HG02759 (cell line): ENCODE results near the gene RIPPLY2.
"Not testable (repeated sequence)": the region's sequence is repeated elsewhere in the genome, so short reads cannot be mapped to it uniquely, and the experiment has no call there.

Experiments
- ATAC-seq: cut with Tn5 transposase; IDR thresholded peaks from one replicate; pipeline ENCODE4 v1.9.1; 2021; ENCODE audit warnings: mild to moderate bottlenecking, moderate library complexity; ENCODE audit not compliant: unreplicated experiment

The RIPPLY2 gene

GRCh38 chr6:83853178-83854000 lies at the start of gene RIPPLY2:
Gene RIPPLY2 (plus strand): TSS chr6:83853360. CDS start chr6:83853417, 57 bp downstream.
- peak; percentile 72 for ATAC-seq

DNA sequence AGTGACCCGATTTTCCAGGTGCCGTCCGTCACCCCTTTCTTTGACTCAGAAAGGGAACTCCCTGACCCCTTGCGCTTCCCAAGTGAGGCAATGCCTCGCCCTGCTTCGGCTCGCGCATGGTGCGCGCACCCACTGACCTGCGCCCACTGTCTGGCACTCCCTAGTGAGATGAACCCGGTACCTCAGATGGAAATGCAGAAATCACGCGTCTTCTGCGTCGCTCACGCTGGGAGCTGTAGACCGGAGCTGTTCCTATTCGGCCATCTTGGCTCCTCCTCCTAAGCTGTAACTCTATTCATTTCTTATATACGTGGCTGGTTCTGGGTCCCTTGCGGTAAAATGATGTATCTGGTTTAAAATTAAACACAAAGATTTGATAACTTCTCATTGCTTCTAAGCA lies 49.7 kb upstream of the RIPPLY2 start:
- not testable (repeated sequence) for ATAC-seq

GRCh38 chr6:83804886-83805285 lies 48.3 kb upstream of the RIPPLY2 start:
- no peak for ATAC-seq

DNA sequence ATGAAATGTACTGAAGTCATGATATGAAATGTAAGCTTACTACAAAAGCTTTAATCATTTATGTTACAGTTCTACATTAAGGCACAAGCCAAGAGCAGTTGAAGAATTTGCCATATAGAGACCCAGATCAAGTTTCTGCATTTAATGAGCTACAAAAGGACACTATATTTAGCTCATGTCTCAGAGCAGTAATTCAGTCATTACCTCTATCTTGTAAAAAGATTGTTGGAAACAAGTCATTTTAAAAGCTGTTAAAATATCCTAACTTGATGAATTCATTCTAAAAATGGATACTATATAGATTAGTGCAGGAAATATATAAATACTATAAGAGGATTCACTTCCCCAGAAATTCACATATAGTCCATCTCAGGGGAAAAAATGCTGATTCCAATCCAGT lies 45.2 kb upstream of the RIPPLY2 start:
- ATAC-seq, result no peak

- ATAC-seq, result no peak
Measured at GRCh38 chr6:83808926-83809325, 44.2 kb upstream of the RIPPLY2 start.

DNA sequence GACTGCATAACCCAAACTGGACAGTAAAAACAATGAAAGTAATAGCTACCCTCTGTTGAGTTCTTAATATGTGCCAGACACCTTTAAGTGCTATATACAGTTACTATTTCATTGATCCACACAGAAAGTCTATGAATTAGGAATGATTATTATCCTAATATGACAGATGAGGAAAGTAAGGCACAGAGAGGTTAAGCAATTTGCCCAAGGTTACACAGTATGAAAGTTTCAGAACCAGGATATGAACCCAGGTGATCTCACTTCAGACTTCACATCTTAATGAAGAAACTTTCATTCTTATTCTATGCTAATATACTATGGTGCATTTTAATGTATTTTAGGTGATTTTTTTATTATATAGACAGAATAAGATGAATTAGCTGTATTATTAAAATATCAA lies 40.6 kb upstream of the RIPPLY2 start:
- ATAC-seq, result no peak

DNA sequence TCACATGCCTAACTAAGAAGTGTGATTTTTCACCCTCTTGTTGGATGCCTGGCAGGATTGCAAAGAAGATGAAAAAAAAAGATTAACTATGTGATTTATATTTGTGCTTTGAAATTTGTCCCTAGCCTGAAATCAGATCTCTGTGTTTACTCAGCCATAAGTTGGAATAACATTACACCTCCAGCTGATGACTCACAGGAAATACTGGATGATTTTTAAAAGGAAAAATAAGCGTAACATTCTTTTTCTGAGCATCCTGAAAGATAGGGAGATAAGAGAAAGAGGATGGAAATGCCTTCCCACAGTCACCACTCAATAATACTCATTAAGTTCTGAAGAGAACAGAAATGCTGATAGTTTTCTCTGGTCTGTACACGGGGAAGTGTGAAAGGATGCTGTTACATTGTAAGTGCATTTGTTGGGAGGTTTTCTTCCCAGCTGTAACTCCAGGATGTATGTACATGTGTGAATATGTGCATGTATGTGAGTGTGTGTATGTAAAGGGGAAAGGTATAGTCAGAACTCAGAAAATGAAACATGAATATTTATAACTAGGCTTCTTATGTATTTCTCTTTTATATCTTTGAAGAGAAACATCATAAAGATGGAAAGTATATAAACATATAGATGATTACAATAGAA lies 37.4 kb upstream of the RIPPLY2 start:
- ATAC-seq, result no peak

- no peak for ATAC-seq
Measured at GRCh38 chr6:83822629-83823169, 30.5 kb upstream of the RIPPLY2 start.

- ATAC-seq, result no peak
Measured at GRCh38 chr6:83824388-83824801, 28.8 kb upstream of the RIPPLY2 start.

DNA sequence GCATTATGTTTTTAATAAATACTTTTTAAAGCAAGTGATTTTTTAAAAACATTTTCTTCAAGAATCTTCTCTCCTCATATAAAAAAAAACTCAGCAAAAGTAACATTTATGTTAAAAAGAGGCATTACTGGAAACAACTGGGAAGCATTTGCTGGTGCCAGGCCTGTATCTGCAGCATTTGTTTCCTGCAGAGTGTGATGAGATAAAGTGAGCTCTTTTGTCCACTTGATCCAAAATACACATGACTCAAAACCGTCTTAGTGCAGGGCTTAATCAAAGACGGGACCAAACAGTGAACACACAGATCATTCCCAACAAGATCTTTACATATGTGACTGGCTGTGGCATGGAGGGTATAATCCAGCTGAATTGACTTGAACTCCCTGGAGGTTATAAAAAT lies 28.3 kb upstream of the RIPPLY2 start:
- ATAC-seq, result no peak

DNA sequence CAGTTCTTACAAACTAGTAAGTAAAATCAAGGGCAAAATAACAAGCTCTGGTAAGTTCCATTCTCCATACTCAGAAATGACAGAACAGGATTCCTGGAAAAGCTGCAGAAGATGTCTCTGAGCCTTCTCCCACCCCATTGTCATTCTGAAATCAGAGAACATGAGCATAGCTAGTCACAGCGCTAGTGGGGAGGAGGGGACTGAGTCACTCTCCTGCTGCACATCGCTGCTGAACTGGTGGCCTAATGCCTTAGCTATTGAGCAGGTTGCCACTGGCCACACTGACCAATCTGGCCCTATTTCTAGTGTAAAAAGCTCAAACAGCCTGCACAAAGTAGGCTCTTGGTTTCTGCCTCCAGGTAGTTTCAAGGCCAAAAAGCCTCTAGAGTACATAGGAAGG lies 26.1 kb upstream of the RIPPLY2 start:
- no peak for ATAC-seq

GRCh38 chr6:83838727-83839126 lies 14.4 kb upstream of the RIPPLY2 start:
- no peak for ATAC-seq

- no peak for ATAC-seq
Measured at GRCh38 chr6:83844170-83844569, 9.0 kb upstream of the RIPPLY2 start.

DNA sequence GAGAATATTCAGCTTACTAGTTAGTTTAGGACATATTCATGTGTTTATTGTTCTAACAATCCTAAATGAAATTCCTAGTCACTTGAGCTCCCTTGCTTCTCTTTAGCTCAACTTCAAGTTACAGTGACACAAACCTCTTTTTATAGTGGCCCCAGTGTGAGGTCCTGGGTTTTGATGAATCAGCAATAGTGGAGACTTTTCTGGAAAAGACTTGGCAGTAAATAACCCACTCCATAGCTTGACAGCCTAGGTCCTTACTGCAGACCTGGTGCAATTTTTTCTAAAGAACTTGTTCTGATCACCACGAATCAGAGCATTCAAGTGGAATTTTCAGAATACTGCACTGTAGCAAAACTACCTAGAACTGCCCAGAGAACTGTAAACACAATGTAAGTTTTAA lies 6.9 kb upstream of the RIPPLY2 start:
- ATAC-seq, result no peak

- peak; percentile 94 for ATAC-seq
Measured at GRCh38 chr6:83847179-83847578, 6.0 kb upstream of the RIPPLY2 start.

DNA sequence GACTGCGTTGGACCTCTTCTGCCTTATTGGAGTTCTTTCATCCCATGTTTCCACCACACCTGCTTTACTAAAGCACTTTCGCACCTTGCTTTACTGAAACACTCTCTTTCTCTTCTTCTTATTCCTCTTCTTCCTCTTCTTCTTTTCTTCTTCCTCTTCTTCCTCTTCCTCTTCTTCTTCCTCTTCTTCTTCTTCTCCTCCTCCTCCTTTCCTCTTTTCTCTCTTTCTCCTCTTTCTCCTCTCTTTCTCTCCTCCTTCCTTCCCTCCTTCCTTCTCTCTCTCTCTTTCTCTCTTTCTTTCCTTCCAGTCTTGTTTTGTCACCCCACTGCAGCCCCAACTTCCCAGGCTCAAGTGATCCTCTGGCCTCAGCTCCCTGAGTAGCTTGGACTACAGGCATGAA lies 4.0 kb upstream of the RIPPLY2 start:
- no peak for ATAC-seq

DNA sequence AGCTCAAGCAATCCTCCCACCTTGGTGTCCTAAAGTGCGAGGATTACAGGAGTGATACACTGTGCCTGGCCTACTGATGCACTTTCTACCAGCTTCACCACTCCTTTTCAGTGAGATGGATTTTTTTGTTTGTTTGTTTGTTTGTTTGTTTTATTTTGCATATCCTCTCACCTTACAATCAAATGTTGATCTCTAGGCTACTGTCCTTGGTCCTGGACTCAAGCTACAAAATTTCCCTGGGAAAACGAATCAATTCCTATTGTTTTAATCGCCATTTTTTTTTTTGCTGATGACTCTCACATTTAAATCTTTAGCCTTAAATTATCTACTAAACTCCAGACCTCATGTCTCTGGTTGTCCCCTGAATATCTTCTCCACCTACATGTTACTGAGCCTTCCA lies 3.5 kb upstream of the RIPPLY2 start:
- ATAC-seq, result no peak

DNA sequence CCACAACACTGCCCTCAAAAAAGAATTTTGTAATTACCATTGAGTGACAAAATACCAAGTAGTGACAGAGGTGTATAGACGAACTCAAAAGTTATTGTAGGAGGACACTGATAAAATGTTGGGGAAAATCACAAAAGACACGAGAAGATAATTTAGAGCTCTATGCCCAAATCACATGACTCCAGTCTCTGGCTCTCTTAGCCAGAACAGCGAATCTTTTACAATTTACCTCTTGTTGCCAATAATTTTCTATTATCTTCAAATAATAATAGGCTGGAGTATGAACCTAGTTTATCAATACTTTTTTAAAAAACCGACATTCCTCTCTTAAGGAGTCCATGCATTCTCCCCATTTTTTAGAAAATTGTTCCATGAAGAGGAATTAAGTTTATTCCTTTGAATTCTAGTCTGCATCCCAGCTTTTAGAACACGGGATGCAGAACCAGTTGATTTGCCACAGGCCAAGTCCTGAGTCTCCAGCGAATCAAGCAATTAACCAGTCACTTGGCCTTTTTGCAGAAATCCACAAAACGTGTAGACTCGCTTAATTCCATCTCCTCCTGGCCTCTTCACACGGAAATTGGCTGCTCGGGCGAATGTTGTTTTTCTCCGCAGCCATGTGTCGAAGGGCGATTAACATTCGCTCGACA lies 507 bp upstream of the RIPPLY2 start:
- no peak for ATAC-seq

GRCh38 chr6:83854001-83854501 lies 891 bp downstream of the RIPPLY2 start:
- ATAC-seq, result peak; percentile 9

DNA sequence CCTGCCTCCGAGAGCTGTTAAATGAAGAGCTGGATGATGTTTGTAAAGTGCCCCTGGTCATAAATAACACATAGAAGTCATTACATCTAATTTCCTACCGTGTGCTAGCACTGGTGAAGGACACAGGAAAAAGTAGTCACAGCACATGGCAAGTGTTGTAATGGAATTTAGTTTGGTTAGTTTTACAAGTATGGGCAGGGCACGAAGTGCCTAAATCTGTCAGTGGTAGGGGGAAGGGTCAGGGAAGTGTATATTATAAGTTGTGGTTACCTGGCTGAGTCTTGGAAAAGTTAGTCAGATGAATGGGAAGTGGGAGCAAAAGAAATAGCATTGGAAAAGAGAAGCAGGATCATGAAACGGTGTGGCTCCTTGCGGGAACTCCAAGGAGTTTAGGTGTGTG lies 1.6 kb downstream of the RIPPLY2 start:
- no peak for ATAC-seq
